Hepatocyte (in vitro differentiated cells): ENCODE data around the gene OCA2. TPM values are rescaled to one million over a fixed set of nuclear protein-coding genes. Genes with fewer than 3 reads are reported as not detected.

ENCODE experiments used
- DNase-seq: peaks from one replicate; pipeline ENCODE4 v3.0.0-alpha.2; 2016; ENCODE audit warnings: low spot score
- H2AFZ ChIP-seq: fragments of 200-600 bp; sonication (generic); 2 replicates; pipeline ENCODE4 v1.6.0; 2016; ENCODE audit warnings: antibody characterized with exemption, mild to moderate bottlenecking
- H3K27ac ChIP-seq: fragments of 200-600 bp; sonication (generic); 2 replicates; pipeline ENCODE4 v1.5.1; 2016; ENCODE audit warnings: mild to moderate bottlenecking
- H3K27me3 ChIP-seq: fragments of 200-600 bp; sonication (generic); 2 replicates; pipeline ENCODE4 v1.6.1; 2016
- H3K36me3 ChIP-seq: fragments of 200-600 bp; sonication (generic); replicated peaks from 2 replicates; pipeline ENCODE4 v1.5.1; 2016; ENCODE audit warnings: low read depth; ENCODE audit not compliant: insufficient read depth
- H3K4me1 ChIP-seq: fragments of 200-600 bp; sonication (generic); 2 replicates; pipeline ENCODE4 v1.5.1; 2016; ENCODE audit warnings: mild to moderate bottlenecking, moderate library complexity; ENCODE audit not compliant: insufficient read depth
- H3K4me2 ChIP-seq: fragments of 200-600 bp; sonication (generic); 2 replicates; pipeline ENCODE4 v1.6.0; 2016
- H3K4me3 ChIP-seq: fragments of 200-600 bp; sonication (generic); 2 replicates; pipeline ENCODE4 v1.5.1; 2016; ENCODE audit warnings: mild to moderate bottlenecking
- H3K79me2 ChIP-seq: fragments of 200-600 bp; sonication (generic); 2 replicates; pipeline ENCODE4 v1.6.0; 2017; ENCODE audit warnings: mild to moderate bottlenecking
- H3K9me2 ChIP-seq: fragments of 200-600 bp; sonication (generic); replicated peaks from 2 replicates; pipeline ENCODE4 v1.6.0; 2017; ENCODE audit warnings: mild to moderate bottlenecking; ENCODE audit not compliant: insufficient read depth
- H3K9me3 ChIP-seq: fragments of 200-600 bp; sonication (generic); 2 replicates; pipeline ENCODE4 v1.5.1; 2016; ENCODE audit warnings: low read depth, mild to moderate bottlenecking
- H4K20me1 ChIP-seq: fragments of 200-600 bp; sonication (generic); 2 replicates; pipeline ENCODE4 v1.6.0; 2016; ENCODE audit warnings: mild to moderate bottlenecking; ENCODE audit not compliant: insufficient read depth, poor library complexity, severe bottlenecking
- CTCF ChIP-seq: fragments of 200-600 bp; sonication (generic); IDR thresholded peaks from 2 replicates; pipeline ENCODE4 v1.5.1; 2016; ENCODE audit warnings: antibody characterized with exemption, mild to moderate bottlenecking; ENCODE audit not compliant: poor library complexity
- EZH2 ChIP-seq: fragments of 200-600 bp; sonication (generic); IDR thresholded peaks from 2 replicates; pipeline ENCODE4 v1.6.1; 2016; ENCODE audit warnings: antibody characterized with exemption, mild to moderate bottlenecking, borderline replicate concordance
- EZH2phosphoT487 ChIP-seq: fragments of 200-600 bp; sonication (generic); IDR thresholded peaks from one replicate; pipeline ENCODE4 v1.6.1; 2018; ENCODE audit warnings: antibody characterized with exemption, mild to moderate bottlenecking, low read depth, moderate library complexity; ENCODE audit not compliant: unreplicated experiment, severe bottlenecking
- WGBS: methylation state at CpG from one replicate; pipeline ENCODE4 v1.1.6; 2016; ENCODE audit warnings: low lambda C conversion rate; ENCODE audit errors: missing lambda C conversion rate; 5-methylcytosine and 5-hydroxymethylcytosine counted together
- polyA plus RNA-seq: library from polyadenylated mRNA; unstranded; fragments of >200 nt; fragmentation: Nextera tagmentation; extraction: Ambion mirVana; gene quantifications from 2 replicates; pipeline ENCODE4 v1.2.1, GENCODE V29; 2016
- total RNA-seq: library from RNA; depleted of rRNA; stranded (reverse); fragments of >200 nt; gene quantifications from 2 replicates; pipeline ENCODE4 v1.2.3, GENCODE V29; 2014

OCA2 gene
- total and polyA plus RNA-seq, 2 experiments from 2014 or later, result 25.1 to 27.7 TPM

GRCh38 chr15:27790270-27790669, 308.8 kb downstream of the OCA2 start:
- no peak overlapping the region for H3K27ac ChIP-seq
- H3K27me3 ChIP-seq, result no peaks in the 10 kb centered on the region
- H4K20me1 ChIP-seq, result no peaks in the 10 kb centered on the region
- WGBS, result 66% methylated on average over 1 of the region's 1 CpG
- no peaks in the 10 kb centered on the region for H3K9me3 ChIP-seq
- no peaks in the 10 kb centered on the region for H3K4me1 ChIP-seq
- no peak overlapping the region for H2AFZ ChIP-seq
- no peak for TF ChIP-seq CTCF
- no peak for TF ChIP-seq EZH2phosphoT487
- TF ChIP-seq EZH2, result no peak
- no peaks in the 10 kb centered on the region for H3K36me3 ChIP-seq
- H3K9me2 ChIP-seq, result no peaks in the 10 kb centered on the region
- DNase-seq, result no peak
- no peak overlapping the region for H3K4me3 ChIP-seq
- no peak overlapping the region for H3K4me2 ChIP-seq
- no peaks in the 10 kb centered on the region for H3K79me2 ChIP-seq

DNA sequence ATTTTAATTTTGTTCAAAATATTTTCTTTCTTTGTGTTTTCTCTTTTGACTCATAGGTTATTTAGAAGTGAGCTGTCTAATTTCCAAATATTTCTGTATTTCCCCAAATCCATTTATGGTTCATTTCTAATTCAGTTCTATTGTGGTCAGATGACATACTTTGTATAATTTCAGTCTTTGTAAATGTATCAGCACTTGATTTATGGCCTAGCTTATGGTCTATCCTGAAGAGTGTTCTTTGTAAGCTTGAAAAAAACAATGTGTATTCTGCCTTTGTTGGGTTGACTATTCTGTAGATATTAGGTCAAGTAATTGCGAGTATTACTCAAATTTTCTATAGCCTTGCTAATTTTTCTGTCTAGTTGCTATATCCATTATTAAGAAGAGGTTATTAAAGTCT, 311.2 kb downstream of the OCA2 start:
- no peak for TF ChIP-seq EZH2
- no peak for TF ChIP-seq EZH2phosphoT487
- TF ChIP-seq CTCF, result no peak
- 84% methylated on average over 1 of the region's 1 CpG for WGBS
- no peak overlapping the region for H3K4me2 ChIP-seq
- no peaks in the 10 kb centered on the region for H3K79me2 ChIP-seq
- H3K4me3 ChIP-seq, result no peak overlapping the region
- no peaks in the 10 kb centered on the region for H3K27me3 ChIP-seq
- DNase-seq, result no peak
- H3K27ac ChIP-seq, result no peak overlapping the region
- no peaks in the 10 kb centered on the region for H3K4me1 ChIP-seq
- no peaks in the 10 kb centered on the region for H3K36me3 ChIP-seq
- H3K9me2 ChIP-seq, result no peaks in the 10 kb centered on the region
- no peaks in the 10 kb centered on the region for H3K9me3 ChIP-seq
- no peaks in the 10 kb centered on the region for H4K20me1 ChIP-seq
- no peak overlapping the region for H2AFZ ChIP-seq

GRCh38 chr15:27784107-27784506, 315.0 kb downstream of the OCA2 start:
- no peaks in the 10 kb centered on the region for H3K36me3 ChIP-seq
- no peaks in the 10 kb centered on the region for H3K4me1 ChIP-seq
- 74% methylated on average over 6 of the region's 6 CpGs for WGBS
- no peaks in the 10 kb centered on the region for H3K9me3 ChIP-seq
- H3K9me2 ChIP-seq, result no peaks in the 10 kb centered on the region
- DNase-seq, result no peak
- H3K27ac ChIP-seq, result no peak overlapping the region
- no peak overlapping the region for H3K4me3 ChIP-seq
- no peaks in the 10 kb centered on the region for H4K20me1 ChIP-seq
- no peak overlapping the region for H3K4me2 ChIP-seq
- no peaks in the 10 kb centered on the region for H3K27me3 ChIP-seq
- no peaks in the 10 kb centered on the region for H3K79me2 ChIP-seq
- no peak for TF ChIP-seq CTCF
- TF ChIP-seq EZH2, result no peak
- TF ChIP-seq EZH2phosphoT487, result no peak
- H2AFZ ChIP-seq, result no peak overlapping the region

DNA sequence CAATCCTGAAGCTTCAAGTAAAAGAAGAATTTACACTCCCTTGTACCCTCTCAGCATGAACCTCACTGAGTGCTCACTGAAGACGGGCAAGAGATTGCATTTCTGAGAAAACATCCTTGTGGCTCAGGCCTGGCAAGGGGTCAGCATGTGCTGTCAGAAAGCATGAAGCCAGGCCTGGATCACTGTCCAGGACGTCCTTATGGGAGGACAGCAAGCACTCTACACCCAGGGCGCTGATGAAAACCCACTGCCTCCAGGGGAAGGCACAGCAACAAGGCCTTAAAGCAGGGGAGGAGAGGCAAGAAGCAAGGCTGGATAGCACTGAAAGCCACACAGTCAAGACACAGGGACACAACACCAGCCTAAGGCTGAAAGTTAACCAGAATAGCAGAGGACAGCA, 315.4 kb downstream of the OCA2 start:
- Histone ChIP-seq H3K4me1 (no peaks in the 10 kb centered on the region), H4K20me1 (no peaks in the 10 kb centered on the region), H3K9me3 (no peaks in the 10 kb centered on the region), H3K27ac (no peak overlapping the region), H3K27me3 (no peaks in the 10 kb centered on the region), H3K4me3 (no peak overlapping the region), H3K79me2 (no peaks in the 10 kb centered on the region), H3K4me2 (no peak overlapping the region), H3K36me3 (no peaks in the 10 kb centered on the region), H3K9me2 (no peaks in the 10 kb centered on the region), H2AFZ (no peak overlapping the region)
- TF ChIP-seq EZH2phosphoT487 (no peak), CTCF (no peak), EZH2 (no peak)
- 83% methylated on average over 3 of the region's 3 CpGs for WGBS
- no peak for DNase-seq
